ENCODE data around the gene PLEKHA6. TPM values are rescaled to one million over a fixed set of nuclear protein-coding genes. Genes with fewer than 3 reads are reported as not detected.
A peak's percentile ranks its signal among the peaks of the same experiment; 100 is the strongest.

PLEKHA6 gene
- polyA plus RNA-seq, 3 donors, result 0.08 TPM; not detected in 1

DNA sequence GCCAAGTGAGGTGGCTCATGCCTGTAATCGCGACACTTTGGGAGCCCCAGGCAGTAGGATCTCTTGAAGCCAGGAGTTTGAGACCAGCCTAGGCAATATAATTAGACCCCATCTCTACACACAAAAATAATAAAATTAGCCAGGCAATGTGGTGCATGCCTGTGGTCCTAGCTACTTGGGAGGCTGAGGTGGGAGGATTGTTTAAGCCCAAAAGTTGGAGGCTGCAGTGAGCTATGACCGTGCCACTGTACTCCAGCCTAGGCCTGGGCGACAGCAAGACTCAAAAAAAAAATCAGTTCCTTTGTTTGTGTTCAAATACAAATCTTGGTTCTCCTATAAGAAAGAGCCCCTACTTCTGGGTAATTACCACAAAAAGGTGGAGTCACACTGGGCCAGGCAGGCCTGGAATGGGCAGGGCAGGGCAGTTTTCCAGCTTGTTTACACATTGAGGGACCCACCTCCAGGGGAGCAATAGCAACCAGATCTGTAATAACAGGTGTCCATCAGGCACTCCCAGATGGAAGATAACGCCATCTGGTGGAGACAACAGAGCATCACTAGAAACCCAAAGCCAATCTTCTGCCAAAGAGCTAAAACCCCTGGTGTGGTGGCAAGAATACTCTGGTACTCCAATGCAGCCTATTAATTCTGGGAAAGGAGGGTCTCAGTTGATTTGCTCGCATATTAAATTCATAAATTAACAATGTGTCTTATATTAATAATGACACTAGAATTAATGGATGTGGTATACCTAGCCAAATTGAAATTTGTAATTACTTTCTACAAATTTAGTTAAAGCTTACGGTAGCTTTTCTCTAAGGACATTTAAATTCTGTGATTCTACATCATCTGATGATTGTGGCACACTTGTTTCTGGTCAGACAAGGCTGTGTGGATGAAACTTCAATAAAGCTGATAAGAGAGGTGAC lies 38.7 kb upstream of the PLEKHA6 start:
- Histone ChIP-seq H3K4me1 (ENCODE audit: control insufficient read depth in 1 of 2, insufficient read depth in 2 of 2, low read length in 2 of 2) (no peaks in the 10 kb centered on the region), H3K4me2 (replicated peaks; ENCODE audit: extremely low read depth, low read length, poor library complexity, severe bottlenecking) (no peak overlapping the region), H3K9me3 (replicated peaks in 1 of 2; ENCODE audit: control insufficient read depth in 1 of 2, insufficient read depth in 1 of 2, low read length in 2 of 2) (no peaks in the 10 kb centered on the region), H2AFZ (ENCODE audit: insufficient read depth, low read depth, low read length, poor library complexity, severe bottlenecking) (no peak overlapping the region), H3K27me3 (ENCODE audit: control insufficient read depth in 2 of 2, insufficient read depth in 2 of 2, low read length in 2 of 2) (no peaks in the 10 kb centered on the region), H4K20me1 (ENCODE audit: insufficient read depth, low read length) (peaks cover 54% of the 10 kb centered on the region), H3K9ac (ENCODE audit: insufficient read depth, low read length, poor library complexity, severe bottlenecking) (no peak overlapping the region), H3K4me3 (replicated peaks in 1 of 3; ENCODE audit: low read depth in 2 of 3, low read length in 3 of 3) (no peak overlapping the region), H3K27ac (ENCODE audit: low read depth in 1 of 2, low read length in 2 of 2) (no peak overlapping the region), H3K79me2 (ENCODE audit: insufficient read depth, low read length) (peaks cover 11% of the 10 kb centered on the region), H3K36me3 (replicated peaks in 1 of 2; ENCODE audit: control insufficient read depth in 1 of 2, insufficient read depth in 2 of 2, low read length in 2 of 2) (peaks cover 41 to 65% of the 10 kb centered on the region in 2 donors)
- TF ChIP-seq, protein P1, sequence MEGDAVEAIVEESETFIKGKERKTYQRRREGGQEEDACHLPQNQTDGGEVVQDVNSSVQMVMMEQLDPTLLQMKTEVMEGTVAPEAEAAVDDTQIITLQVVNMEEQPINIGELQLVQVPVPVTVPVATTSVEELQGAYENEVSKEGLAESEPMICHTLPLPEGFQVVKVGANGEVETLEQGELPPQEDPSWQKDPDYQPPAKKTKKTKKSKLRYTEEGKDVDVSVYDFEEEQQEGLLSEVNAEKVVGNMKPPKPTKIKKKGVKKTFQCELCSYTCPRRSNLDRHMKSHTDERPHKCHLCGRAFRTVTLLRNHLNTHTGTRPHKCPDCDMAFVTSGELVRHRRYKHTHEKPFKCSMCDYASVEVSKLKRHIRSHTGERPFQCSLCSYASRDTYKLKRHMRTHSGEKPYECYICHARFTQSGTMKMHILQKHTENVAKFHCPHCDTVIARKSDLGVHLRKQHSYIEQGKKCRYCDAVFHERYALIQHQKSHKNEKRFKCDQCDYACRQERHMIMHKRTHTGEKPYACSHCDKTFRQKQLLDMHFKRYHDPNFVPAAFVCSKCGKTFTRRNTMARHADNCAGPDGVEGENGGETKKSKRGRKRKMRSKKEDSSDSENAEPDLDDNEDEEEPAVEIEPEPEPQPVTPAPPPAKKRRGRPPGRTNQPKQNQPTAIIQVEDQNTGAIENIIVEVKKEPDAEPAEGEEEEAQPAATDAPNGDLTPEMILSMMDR (IDR thresholded peaks at IDR 0.05), result peak; percentile 85
- peak overlapping the region in 3 of 7 donors; percentile 20 to 57 (median 21) for H3K27ac Mint-ChIP-seq
- peaks cover 0 to 3% (median 0%) of the 10 kb centered on the region in 7 donors for H3K9me3 Mint-ChIP-seq
- DNase-seq, result peak; percentile 51 to 66 (median 60)
- H3K4me1 Mint-ChIP-seq, result no peaks in the 10 kb centered on the region
- no peak overlapping the region for H3K4me3 Mint-ChIP-seq
- peaks cover 43 to 61% of the 10 kb centered on the region in 2 donors for H3K36me3 Mint-ChIP-seq
- H3K27me3 Mint-ChIP-seq (ENCODE audit: low read depth in 3 of 3), result peaks cover 1 to 4% (median 2%) of the 10 kb centered on the region in 3 donors
- intact Hi-C loops (cut with micrococcal nuclease), result no loop called here
- 100% methylated on average over 3 of the region's 7 CpGs for WGBS (ENCODE audit: insufficient coverage)

DNA sequence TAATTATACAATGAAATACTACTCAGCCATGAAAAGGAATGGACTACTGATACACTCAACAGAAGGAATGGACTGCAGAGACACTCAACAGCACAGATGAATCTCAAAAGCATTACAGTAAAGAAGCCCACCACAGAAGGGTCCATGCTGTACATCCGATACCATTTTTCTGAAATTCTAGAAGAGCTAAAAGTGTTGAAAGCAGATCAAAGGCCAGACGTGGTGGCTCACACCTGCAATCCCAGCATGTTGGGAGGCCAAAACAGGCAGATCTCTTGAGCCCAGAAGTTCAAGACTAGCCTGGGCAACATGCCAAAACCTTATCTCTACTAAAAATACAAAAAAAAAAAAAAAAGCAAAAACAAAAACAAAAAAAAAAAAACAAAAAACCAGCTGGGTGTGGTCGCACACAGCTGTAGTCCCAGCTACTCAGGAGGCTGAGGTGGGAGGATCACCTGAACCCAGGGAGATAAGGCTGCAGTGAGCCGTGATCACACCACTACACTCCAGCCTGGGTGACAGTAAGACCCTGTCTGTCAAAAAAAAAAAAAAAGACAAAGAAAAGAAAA lies 36.4 kb upstream of the PLEKHA6 start:
- TF ChIP-seq, protein P1 (IDR thresholded peaks at IDR 0.05), result no peak
- Histone ChIP-seq H3K4me3 (replicated peaks in 1 of 3; ENCODE audit: low read depth in 2 of 3, low read length in 3 of 3) (no peak overlapping the region), H3K9ac (ENCODE audit: insufficient read depth, low read length, poor library complexity, severe bottlenecking) (no peak overlapping the region), H2AFZ (ENCODE audit: insufficient read depth, low read depth, low read length, poor library complexity, severe bottlenecking) (no peak overlapping the region), H3K4me1 (ENCODE audit: control insufficient read depth in 1 of 2, insufficient read depth in 2 of 2, low read length in 2 of 2) (no peaks in the 10 kb centered on the region), H3K4me2 (replicated peaks; ENCODE audit: extremely low read depth, low read length, poor library complexity, severe bottlenecking) (no peak overlapping the region), H3K79me2 (ENCODE audit: insufficient read depth, low read length) (no peaks in the 10 kb centered on the region), H3K9me3 (replicated peaks in 1 of 2; ENCODE audit: control insufficient read depth in 1 of 2, insufficient read depth in 1 of 2, low read length in 2 of 2) (no peaks in the 10 kb centered on the region), H3K36me3 (replicated peaks in 1 of 2; ENCODE audit: control insufficient read depth in 1 of 2, insufficient read depth in 2 of 2, low read length in 2 of 2) (peaks cover 23 to 44% of the 10 kb centered on the region in 2 donors), H3K27me3 (ENCODE audit: control insufficient read depth in 2 of 2, insufficient read depth in 2 of 2, low read length in 2 of 2) (no peaks in the 10 kb centered on the region), H3K27ac (ENCODE audit: low read depth in 1 of 2, low read length in 2 of 2) (no peak overlapping the region), H4K20me1 (ENCODE audit: insufficient read depth, low read length) (peaks cover 30% of the 10 kb centered on the region)
- DNase-seq, result no peak
- 70% methylated on average over 2 of the region's 4 CpGs for WGBS (ENCODE audit: insufficient coverage)
- H3K27me3 Mint-ChIP-seq (ENCODE audit: low read depth in 3 of 3), result peaks cover 2 to 7% (median 4%) of the 10 kb centered on the region in 3 donors
- H3K4me3 Mint-ChIP-seq, result no peak overlapping the region
- intact Hi-C loops (cut with micrococcal nuclease), result no loop called here
- H3K9me3 Mint-ChIP-seq, result peaks cover 0 to 3% (median 0%) of the 10 kb centered on the region in 7 donors
- no peak overlapping the region for H3K27ac Mint-ChIP-seq
- H3K4me1 Mint-ChIP-seq, result no peaks in the 10 kb centered on the region
- H3K36me3 Mint-ChIP-seq, result peaks cover 29 to 43% of the 10 kb centered on the region in 2 donors

Data from CD14-positive monocyte (primary cell).